Right hindlimb (tissue), 1 donor: ENCODE measurements around the gene KCNIP4.

Experiments used
- DNase-seq: peaks from one replicate; pipeline ENCODE4 v3.0.0-alpha.2; 2018

The KCNIP4 gene

DNA sequence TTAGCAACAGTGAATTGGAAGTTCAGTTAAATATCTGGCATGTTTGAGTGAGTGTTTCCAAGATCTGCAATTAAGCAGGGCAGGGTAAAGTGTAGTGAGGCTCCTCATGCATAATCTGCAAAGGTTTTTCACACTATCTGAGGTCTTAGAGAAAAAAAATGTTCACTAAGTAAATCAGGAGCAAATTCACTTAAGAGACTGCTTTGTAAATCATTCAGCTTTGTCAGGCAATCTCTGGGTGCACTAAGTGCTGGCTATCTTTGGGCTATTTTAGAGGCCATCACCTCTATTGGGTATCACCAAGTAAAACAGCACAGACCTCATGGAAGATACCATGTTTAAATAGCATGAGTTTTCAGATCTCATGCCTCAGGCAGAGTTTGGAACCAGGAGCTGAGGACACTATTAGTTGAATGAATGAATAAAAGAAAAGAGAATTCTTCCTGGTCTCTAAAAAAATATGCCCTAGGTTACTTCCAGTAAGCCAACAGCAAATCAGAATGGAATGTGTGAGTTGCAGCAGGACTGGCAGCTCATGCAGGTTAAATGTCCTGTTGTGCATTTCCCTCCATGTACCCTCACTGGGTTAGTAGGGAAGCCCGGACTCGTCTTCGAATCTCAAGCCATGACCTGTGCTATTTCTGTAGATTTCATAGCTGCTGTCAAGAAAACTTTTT lies 195.3 kb downstream of the KCNIP4 start:
- DNase-seq: no peak

DNA sequence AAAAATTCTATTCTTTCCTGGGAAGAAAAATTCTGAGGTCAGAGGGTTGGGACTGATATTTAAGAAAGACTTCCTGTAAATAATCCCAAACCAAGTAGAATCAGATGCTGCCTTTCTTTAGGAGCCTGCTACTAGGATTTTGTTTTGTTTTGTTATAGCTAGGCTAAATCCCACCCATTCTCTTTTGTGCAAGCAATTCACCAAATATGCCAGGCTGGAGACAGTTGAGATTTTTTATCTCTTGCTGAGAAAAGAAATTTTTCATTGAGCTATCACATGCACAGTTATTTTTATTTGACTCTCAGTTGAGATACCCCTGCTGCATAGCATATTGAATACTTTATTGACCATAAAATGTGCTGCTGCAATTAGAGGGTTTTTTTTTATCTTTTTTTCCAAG lies 196.0 kb downstream of the KCNIP4 start:
- no peak for DNase-seq

GRCh38 chr4:21749924-21750323 lies 198.6 kb downstream of the KCNIP4 start:
- no peak for DNase-seq

- no peak for DNase-seq
Observed at GRCh38 chr4:21749412-21749811, 199.2 kb downstream of the KCNIP4 start.

- DNase-seq: no peak
Observed at GRCh38 chr4:21744046-21744445, 204.5 kb downstream of the KCNIP4 start.

DNA sequence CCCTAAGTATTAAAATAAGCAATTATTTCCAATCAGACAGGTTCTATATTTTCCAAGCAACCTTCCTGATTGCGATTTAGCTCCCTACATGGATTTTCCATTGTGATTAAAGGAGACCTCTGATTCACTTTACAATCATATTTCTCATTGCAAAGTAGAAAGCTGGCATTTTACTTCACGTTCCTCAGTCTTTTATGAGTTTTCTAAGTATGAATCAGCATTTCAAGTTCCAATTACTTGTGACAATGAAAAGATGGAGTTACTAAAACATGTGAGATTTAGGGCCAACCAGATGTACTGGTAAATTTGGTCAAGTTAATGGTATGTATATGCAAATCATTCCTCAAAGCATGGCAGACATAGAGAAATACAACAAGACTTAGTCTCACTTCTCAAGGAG lies 206.2 kb downstream of the KCNIP4 start:
- DNase-seq: no peak

- no peak for DNase-seq
Observed at GRCh38 chr4:21738821-21739220, 209.8 kb downstream of the KCNIP4 start.

- no peak for DNase-seq
Observed at GRCh38 chr4:21735866-21736265, 212.7 kb downstream of the KCNIP4 start.

DNA sequence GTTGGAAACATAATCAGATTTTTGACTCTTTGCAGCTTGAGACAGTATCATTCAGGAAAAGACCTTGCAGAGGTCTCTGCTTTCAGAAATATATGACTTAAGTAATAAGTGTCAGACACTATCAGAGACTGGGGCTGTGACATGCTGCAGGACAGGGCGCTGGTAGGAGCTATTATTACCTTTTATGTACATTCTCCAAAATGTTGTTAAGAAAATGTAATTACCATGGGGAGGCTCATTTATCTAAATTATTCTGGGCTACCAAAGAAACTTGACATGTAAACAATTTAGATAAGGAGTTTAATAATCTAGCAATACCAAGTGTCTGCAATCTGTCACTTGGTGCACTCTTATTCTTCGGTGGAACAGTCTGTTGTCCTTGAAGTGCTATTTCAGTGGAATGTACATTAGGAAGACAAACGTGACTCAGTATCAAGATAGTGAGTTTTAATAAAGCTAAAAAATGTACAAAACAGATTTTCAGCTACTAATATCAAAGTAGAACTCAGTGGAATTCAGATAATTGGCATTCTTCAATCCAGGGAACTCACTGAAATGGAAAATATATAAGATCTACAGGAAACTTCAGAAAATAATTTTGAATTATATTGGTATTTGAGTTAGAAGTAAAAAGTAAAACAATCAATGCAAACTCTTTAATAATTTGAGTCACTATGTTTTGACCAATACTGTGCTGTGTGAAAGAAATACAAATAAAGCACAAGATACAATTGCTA lies 214.5 kb downstream of the KCNIP4 start:
- no peak for DNase-seq

DNA sequence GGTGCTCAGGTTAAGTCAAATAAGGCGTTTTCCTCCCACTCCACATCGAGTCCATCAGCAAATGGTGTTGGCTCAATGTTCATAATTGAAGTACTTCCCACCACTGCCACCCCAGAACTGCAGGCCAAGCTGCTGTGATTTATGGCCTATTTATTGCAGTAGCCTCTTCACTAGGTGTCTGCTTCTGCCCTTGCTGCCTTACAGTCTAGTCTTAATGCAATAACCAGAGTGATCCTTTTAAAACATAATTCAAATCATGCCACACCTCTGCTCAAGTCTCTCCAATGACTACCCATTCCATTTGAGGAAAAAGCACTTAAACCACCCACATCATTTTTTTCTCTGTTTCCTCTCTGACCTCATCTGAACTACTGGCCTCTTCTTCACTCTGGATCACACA lies 220.3 kb downstream of the KCNIP4 start:
- no peak for DNase-seq

- DNase-seq: no peak
Observed at GRCh38 chr4:21726255-21726815, 222.2 kb downstream of the KCNIP4 start.

DNA sequence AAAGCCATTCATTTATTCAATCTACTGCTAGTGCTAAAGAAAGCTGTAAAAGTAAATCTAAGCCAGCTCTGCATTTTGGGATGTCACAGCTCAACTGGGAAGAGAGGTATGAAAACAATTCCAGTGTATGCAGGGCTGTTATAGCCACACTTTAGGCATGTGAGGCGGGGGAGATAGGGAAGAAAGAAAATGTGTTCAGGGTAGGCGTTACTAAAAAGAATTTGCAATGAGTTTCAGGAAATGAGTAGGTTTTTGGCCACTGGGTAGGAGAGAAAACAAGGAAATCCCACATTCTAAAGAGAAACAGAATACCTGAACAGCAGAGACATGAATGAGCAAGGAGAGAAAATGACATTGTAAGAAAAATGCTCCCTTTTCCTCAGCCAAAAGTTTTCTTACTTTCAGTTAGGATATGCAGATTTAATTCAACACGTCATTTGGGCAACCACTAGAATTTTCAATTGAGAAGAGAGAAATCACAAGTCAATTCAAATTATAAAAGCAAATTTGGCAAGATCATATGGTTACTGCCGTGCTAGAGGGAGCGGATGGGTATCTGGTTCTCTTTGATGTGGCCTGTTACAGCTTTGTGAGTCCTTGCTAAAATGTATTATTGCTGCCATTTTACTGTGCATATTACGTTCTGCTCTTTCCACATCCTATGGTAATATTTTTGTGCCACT lies 226.3 kb downstream of the KCNIP4 start:
- DNase-seq: no peak

DNA sequence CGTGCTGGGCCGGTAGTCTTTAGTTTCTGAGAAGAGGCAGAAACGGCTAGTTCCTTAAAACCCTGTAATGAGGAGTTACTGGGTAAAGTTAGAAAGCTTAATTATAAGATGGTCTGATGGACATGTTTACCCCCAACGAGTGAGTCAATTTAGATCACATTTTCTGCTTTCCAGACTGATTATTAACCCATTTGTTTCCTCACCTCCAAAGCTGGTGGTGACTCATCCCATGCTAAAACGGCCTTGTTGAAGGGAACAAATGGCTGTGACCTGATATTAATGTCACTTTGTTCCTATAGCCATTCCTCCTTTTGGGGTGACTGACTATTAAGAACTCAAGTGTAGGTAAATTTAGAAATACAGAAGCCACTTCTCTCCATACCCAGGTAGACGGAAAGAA lies 232.0 kb downstream of the KCNIP4 start:
- DNase-seq: no peak

DNA sequence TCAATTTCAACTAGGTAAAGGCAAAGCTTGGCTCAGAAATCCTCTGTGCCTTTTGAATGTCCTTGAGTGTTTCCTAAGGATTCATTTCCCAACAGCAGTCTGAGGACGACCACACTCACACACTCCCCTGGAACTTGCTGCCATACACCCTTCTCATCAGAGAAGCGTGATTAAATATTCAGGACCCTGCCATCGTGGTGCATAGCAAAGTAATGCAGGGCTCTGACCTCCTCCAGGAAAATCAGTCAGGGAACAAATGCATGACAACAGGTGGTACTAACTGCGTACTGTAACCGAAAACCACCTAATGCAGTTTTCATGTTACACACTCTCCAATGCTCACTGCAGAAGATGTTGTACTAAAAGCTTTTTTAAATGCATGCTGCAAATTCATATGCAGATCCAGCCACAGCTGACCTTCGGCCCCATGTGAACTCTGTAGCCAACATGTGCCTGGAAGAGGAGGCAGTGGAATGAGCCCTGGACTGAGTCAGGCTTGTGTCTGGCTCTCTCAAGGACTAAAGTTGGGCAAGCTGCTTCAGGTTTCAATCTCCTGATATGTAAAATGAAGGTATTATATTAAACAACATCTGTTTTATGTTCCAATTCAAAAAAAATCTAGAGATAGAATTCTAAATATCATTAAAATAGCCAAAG lies 238.3 kb downstream of the KCNIP4 start:
- DNase-seq: no peak

DNA sequence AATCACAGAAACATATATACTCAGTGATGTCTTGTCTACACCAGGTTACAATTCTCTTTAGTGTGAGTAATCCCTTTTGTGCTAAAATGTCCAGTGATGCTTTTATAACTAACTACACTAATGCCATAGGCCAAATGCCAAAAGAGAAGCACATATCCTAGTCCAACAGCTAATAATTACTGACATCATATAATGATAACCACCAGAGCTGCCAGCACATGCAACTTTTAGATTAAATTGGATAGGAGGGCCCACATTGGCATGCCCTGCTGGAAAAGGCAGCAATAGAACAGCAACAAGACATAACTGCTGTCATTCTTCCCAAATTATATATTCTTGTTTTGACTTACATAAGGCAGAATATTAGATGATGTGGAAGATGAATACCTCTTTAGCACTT lies 238.8 kb downstream of the KCNIP4 start:
- no peak for DNase-seq

- no peak for DNase-seq
Observed at GRCh38 chr4:21709031-21709430, 239.5 kb downstream of the KCNIP4 start.

DNA sequence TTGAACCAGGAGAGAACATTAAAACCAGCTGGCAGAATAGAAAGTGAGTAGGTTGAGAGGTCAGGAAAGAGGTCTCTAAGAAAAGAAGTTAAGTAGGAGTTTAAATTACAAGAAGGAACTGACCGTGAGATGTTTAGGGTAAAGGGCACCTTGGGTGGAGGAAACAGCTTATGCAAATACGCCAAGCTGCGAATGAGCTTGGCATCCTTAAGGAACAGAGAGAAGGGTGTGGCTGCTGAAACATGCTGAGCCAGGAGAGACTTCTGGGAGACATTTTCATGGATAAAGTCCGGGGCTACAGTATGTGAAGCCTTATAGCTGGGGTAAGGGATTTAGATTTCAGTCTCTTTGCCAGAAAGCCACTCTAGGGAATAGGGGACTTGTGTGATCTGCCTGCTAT lies 249.1 kb downstream of the KCNIP4 start:
- DNase-seq: no peak

DNA sequence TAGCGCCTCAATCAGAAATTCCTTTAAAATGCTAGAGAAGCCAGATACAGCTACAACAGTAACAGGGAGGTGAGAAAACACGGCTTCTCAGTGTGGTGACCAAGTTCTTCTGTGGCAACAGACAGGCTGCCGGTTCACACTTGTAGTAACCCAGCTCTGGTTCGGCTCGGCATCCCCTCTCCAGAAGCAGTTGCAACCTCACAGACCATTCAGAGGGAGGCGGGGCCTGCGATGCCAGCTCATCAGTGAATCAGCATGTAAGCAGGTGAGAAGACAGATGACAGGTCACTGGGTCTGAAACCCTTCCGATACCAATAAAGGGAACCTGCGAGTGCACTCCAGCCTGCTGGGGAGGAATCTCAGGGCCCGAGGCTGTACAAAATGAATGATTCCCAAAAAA lies 251.0 kb downstream of the KCNIP4 start:
- no peak for DNase-seq

DNA sequence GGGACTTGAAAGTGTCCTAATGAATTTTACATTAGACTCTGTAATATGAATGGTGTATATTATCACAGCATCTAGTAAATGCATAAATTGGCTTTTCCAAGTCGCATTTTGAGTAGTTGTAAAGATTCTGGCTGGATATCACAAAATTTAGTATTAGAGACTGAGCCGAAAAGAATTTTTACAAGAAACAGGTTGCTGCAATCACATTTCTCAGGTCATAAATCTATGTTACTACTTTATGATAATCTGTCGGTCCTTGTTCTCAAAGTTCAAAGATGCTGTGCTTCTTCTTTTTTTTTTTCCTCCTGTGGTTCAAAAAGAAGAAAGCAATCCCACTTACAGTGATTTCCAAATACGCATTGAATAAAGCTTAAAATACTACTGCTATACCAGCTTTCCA lies 253.4 kb downstream of the KCNIP4 start:
- no peak for DNase-seq

GRCh38 chr4:21692241-21692640 lies 256.3 kb downstream of the KCNIP4 start:
- no peak for DNase-seq

DNA sequence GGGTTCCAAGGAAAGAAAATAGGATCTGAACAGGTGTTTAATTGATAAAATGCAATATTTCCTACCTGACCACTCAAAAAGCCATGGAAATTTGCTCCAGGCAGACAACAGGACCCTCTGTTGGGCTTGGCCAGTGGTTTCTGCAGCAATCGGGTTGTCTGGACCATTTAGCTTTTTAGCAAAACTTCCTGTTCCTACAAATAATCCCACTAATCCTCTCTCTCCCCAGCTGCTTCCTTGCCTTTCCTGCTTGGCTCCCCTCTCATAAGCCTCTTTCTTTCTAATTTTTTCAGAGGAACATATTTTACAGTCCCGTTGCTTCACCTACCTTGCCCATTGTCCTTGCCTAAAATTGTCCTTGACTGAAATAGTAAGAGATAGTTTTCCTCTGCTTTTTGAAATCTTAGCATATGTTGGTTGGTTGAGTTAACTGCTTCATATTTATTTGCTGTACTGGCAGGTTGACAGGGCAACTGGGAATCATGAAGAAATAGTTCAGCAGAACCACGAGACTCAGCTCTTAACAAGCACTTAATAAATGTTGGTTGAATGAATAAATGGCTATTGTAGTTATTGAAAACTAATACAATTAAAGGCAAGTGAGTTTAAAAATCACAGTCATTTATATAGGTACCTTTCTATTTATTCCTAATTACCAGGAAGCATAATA lies 259.8 kb downstream of the KCNIP4 start:
- no peak for DNase-seq

GRCh38 chr4:21685911-21686310 lies 262.7 kb downstream of the KCNIP4 start:
- no peak for DNase-seq
